B cell (primary cell): Measurements from ENCODE around the gene RPGR.

ENCODE experiments used
- EZH2 ChIP-seq: IDR thresholded peaks from 2 replicates; pipeline ENCODE4 v1.6.1; 2012; ENCODE audit warnings: borderline replicate concordance, low read depth, mild to moderate bottlenecking, moderate library complexity, low read length; ENCODE audit not compliant: insufficient read depth, poor library complexity, severe bottlenecking
- TF ChIP-seq, protein P1 (sequence below): fragments of 200-600 bp; IDR thresholded peaks from one replicate; pipeline ENCODE4 v1.8.0; 2022; ENCODE audit warnings: antibody characterized with exemption, mild to moderate bottlenecking

- TF ChIP-seq, protein P1, sequence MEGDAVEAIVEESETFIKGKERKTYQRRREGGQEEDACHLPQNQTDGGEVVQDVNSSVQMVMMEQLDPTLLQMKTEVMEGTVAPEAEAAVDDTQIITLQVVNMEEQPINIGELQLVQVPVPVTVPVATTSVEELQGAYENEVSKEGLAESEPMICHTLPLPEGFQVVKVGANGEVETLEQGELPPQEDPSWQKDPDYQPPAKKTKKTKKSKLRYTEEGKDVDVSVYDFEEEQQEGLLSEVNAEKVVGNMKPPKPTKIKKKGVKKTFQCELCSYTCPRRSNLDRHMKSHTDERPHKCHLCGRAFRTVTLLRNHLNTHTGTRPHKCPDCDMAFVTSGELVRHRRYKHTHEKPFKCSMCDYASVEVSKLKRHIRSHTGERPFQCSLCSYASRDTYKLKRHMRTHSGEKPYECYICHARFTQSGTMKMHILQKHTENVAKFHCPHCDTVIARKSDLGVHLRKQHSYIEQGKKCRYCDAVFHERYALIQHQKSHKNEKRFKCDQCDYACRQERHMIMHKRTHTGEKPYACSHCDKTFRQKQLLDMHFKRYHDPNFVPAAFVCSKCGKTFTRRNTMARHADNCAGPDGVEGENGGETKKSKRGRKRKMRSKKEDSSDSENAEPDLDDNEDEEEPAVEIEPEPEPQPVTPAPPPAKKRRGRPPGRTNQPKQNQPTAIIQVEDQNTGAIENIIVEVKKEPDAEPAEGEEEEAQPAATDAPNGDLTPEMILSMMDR = no peak
- TF ChIP-seq EZH2 = no peak
Measured at GRCh38 chrX:38224160-38224559, 103.1 kb downstream of the RPGR start.
